Cerebellar cortex (tissue), 1 donor: Measurements from ENCODE around the gene MARVELD3.
"Not testable (repeated sequence)": the region's sequence is repeated elsewhere in the genome, so short reads cannot be mapped to it uniquely, and the experiment has no call there.

Experiments used
- DNase-seq: peaks from one replicate; pipeline ENCODE4 v3.0.0-alpha.2; 2015; ENCODE audit warnings: low spot score

Gene MARVELD3

GRCh38 chr16:71626018-71626857, at the start of gene MARVELD3:
MARVELD3 (plus strand) TSS chr16:71626184; CDS start chr16:71626230, 46 bp downstream.
- DNase-seq, result no peak

- DNase-seq, result no peak
Measured at GRCh38 chr16:71576971-71577370, 49.0 kb upstream of the MARVELD3 start, which contains the start of gene TAT. TAT (minus strand) TSS chr16:71577092; CDS start chr16:71576415, 677 bp downstream.

- DNase-seq, result not testable (repeated sequence)
Measured at GRCh38 chr16:71582553-71582848, 43.5 kb upstream of the MARVELD3 start.

GRCh38 chr16:71584543-71585317, 41.3 kb upstream of the MARVELD3 start:
- DNase-seq, result no peak

GRCh38 chr16:71585318-71585703, 40.7 kb upstream of the MARVELD3 start:
- DNase-seq, result no peak

- not testable (repeated sequence) for DNase-seq
Measured at GRCh38 chr16:71589334-71589733, 36.6 kb upstream of the MARVELD3 start.

- not testable (repeated sequence) for DNase-seq
Measured at GRCh38 chr16:71590071-71590470, 35.9 kb upstream of the MARVELD3 start.

GRCh38 chr16:71590584-71590983, 35.4 kb upstream of the MARVELD3 start:
- DNase-seq, result no peak

- no peak for DNase-seq
Measured at GRCh38 chr16:71591917-71592316, 34.1 kb upstream of the MARVELD3 start.

- no peak for DNase-seq
Measured at GRCh38 chr16:71593048-71593999, 32.7 kb upstream of the MARVELD3 start.

- DNase-seq, result no peak
Measured at GRCh38 chr16:71594000-71594646, 31.9 kb upstream of the MARVELD3 start.

GRCh38 chr16:71595340-71595826, 30.6 kb upstream of the MARVELD3 start:
- DNase-seq, result not testable (repeated sequence)

GRCh38 chr16:71598426-71598825, 27.6 kb upstream of the MARVELD3 start:
- not testable (repeated sequence) for DNase-seq

- no peak for DNase-seq
Measured at GRCh38 chr16:71600822-71601221, 25.2 kb upstream of the MARVELD3 start.

- no peak for DNase-seq
Measured at GRCh38 chr16:71609066-71609465, 16.9 kb upstream of the MARVELD3 start.

- DNase-seq, result no peak
Measured at GRCh38 chr16:71610447-71610846, 15.5 kb upstream of the MARVELD3 start.

GRCh38 chr16:71610936-71611871, 14.8 kb upstream of the MARVELD3 start:
- peak; percentile 43 for DNase-seq

GRCh38 chr16:71614956-71615355, 11.0 kb upstream of the MARVELD3 start:
- DNase-seq, result not testable (repeated sequence)

GRCh38 chr16:71618429-71618828, 7.6 kb upstream of the MARVELD3 start:
- DNase-seq, result no peak

GRCh38 chr16:71622088-71622487, 3.9 kb upstream of the MARVELD3 start:
- no peak for DNase-seq
